CD4-positive, alpha-beta T cell treated with Interleukin-6 for 4 hours (primary cell): ENCODE results near the gene BAZ2B.

ENCODE experiments used
- DNase-seq: peaks from one replicate; pipeline ENCODE4 v3.0.0-alpha.2; 2020; ENCODE audit warnings: mixed read lengths

BAZ2B gene

DNA sequence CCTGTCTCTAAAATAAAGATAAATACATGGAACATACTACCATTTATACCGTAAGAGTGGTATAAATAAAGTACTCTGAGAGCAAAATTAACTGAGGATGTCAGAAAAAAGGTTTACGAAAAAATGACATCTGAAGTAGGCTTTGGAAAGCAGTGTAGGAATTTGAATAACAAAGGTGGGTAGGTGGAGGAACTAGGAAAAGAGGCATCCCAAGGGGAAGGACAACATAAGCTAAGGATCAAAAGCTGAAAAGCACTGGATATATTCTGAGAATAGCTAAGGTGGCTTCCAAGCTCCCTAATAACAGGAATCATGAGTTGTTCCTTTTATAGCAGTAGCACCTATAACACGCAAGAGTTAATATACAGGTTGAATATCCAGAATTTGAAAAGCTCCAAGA, 91.3 kb downstream of the BAZ2B start:
- DNase-seq, result no peak

DNA sequence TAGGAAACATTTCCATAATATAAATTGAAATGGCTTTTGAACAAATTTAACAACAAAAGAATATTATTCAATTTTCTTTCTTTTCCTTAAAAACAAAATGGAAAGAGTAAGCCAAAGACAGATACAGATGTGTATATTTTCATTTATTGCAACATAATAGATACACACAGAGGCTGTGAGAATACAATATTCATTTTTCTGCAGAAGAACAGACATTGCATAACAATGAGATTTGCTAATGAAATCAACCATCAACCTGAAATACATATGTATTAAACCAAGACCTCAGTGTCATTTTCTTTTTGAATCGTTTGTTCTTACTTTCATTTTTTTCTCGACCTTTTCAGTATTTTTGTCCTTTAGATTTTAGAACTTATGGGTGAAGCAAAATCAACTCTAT, 95.1 kb downstream of the BAZ2B start:
- no peak for DNase-seq

DNA sequence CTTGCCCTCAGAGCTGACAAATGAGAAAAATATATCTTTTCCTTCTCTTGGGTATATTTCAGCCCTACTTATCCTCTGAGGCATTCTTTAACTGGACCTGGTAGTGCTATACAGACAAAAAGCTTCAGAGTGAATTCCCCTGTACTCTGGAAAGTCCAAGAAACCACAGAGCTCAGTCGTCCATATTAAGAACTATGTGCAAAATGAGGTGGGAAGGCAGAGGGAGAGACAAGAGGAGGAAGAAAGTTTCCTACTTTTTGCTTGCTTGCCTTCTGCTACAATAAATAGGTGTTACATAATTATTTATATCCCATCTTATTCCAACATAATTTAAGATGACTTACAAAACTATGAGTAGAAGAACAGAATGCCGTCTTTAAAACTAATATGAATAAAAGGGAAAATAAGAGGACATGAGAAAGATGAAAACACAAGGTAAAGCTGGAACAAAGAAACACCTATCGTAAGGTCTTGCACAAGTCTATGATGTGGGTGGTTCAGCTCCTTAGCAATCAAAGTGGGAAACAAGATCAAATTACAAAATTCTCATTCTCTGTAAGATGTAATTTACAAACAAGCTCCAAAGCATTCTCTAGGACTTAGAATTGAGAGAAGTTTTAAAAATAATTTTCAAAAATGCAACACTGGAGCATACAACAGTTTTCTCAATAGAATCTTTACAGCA, 97.9 kb downstream of the BAZ2B start:
- DNase-seq, result no peak

DNA sequence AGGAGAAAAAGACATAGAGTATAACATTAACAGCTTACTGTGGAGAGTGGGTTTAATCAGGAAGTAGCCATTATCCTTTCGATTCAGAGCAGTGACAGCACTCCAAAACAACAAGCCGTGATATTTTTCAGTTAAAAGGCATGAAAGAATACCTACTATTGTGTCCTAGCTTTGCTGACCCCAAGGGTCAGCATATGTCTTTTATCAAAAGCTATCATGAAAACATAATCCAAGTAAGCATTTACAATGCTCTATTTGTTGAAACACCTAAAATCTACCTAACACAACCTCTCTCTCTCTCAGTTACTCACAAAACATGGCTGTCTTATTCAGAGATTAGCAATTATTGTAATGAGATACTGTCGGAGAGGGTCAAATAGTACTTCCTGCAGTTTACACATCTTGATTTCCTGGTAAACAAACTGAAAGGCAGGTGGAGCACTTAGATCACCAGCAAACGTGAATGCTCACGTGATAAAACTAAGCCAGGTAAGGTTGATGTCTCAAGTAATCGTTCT, 100.0 kb downstream of the BAZ2B start:
- DNase-seq, result peak; percentile 7

DNA sequence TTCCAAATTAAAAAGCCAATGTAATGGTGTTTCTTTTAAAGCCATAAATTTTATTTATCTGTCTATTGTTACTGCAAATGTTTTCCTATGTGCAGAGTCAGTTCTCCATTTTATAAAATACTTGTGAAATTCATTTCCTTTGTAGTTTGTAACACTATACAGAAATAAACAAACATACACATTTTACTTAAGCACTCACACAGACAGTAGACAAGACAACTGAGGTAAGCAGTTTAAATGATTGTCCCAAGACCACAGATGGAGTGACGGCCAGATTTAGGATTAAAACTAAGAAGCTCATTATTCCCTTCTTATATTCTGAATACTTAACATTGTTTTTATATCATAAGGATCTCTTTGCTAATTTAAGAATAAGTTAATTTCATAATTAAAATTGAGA, 100.9 kb downstream of the BAZ2B start:
- DNase-seq, result no peak

DNA sequence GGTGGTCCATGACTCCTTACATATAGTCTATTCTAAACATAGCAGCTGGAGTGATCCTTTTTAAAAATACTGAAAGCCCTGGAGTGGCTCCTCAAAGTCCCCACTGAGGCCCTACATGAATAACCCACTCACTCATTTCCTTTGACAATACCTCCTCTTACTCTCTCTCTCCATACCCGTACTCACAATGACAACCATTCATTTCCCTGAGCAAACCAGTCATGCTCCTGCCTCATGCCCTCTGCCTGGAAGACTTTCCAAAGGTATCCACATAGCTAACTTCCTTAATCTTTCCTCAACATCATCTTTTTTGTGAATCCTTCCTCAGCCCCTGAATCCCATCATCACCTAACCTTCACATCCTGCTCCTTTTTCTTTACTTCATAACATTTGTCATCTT, 102.6 kb downstream of the BAZ2B start:
- no peak for DNase-seq

DNA sequence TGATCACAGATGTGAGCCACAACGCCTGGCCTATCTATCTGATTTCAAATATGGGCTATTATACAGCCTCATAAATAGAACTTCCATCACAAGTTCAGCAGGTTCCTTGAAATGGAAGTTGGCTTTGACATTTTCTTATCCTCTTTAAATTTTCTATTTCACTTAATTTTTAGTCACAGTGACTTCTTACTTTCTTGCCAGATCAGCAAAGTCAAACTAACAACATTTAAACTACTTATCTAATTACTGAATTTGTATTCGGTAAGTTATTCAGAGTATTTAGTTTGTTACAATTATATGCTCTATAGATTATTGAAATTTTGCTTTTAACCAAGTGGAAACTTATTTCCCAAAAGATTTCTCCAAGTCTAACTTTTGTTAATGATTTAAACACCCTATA, 108.2 kb downstream of the BAZ2B start:
- no peak for DNase-seq

DNA sequence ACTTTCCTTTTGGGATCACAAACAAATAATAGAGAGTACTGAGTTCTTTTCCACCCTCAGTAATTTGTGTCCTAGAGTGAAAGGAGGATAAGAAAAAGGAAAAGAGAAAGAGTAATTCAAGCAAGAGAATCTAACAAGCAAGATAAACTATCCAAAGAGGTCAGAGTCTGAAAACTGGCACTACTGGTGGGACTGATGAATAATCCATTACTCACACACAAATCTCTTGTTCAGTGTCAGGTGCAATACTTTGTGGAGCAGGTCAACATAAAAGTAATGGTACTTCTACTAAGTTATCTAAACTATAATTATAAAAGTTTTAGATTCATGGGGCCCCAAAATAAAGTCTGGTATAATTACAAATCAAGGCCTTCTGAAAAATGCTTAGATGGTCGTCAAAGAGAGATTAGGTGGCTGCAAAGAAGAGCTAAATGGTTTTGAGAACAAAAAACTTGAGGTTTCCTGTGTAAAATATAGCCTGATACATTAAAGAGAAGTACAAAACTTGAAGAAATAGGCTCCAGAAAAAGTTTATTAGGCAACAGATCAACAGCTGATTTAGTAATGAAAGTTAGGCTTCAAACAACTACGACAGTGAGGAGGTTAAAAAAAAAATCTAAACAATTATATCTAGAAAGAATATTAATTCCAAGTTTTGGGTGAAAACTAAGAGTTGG, 109.4 kb downstream of the BAZ2B start:
- no peak for DNase-seq

DNA sequence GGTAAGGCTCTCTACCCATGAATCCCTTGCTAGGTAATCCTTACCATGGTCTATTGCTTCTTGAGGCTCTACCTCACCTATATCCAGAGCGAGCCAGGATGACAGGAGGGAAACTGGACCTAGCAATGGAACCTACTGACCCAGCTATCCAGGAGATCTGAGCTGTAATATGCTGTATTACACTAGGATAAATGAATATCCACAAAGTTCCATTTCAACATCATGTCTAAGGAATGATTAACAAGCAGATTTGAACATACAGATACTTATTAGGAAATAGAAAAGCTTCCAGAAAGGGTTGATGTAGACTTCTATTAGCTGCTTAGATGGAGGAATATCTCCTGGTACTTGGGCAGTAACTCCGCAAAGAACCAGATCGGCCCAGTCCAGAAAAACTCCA, 110.1 kb downstream of the BAZ2B start:
- DNase-seq, result no peak

DNA sequence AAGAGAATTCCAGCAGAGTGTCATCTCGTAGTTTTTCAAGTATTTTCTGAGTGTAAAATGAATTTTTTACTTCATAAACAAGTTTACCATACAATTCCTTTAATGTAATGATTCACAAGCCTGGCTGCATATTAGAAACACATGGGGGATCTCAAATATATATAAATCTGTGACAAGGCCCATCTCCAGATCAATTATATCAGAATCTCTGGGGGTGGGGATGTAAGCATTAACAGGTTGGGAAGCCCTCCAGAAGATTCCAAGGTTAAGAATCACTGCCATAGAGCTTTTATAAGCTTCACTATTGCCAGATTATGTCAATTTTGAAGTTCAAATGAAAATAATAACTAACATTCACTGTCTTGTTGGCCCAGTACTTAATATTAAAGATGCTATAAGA, 111.2 kb downstream of the BAZ2B start:
- DNase-seq, result no peak

DNA sequence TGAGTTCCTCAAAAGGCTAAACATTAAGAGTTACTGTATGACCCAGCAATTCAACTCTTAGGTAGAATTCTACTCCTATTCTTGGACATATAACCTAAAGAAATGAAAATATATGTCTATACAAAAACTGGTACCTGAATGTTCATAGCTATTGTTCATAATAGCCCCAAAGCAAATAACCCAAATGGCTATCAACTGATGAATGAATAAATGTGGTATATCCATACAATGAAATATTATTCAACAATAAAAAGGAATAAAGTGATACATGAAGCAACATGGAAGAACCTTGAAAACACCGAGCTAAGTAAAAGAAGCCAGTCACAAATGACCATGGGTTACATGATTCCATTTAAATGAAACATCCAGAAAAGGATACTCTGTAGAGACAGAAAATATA, 114.6 kb downstream of the BAZ2B start:
- no peak for DNase-seq

DNA sequence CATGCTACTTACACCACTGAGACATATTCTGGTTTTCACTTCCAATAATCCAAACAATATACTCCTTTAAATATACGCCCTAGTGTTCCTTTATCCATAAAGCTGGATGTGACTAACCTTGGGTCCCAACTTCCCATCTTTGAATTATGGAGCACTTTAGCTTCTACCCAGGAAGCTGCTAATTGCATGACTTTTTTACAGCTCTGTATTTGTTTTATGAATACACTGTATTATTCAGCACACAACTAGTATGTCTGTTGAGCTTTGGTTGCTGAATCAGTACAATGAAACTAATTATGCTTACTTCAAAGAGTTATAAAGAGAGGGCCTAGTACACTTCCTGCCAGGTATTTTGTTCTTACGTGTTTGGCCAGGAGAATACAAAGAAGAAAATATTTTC, 118.5 kb downstream of the BAZ2B start:
- DNase-seq, result no peak

DNA sequence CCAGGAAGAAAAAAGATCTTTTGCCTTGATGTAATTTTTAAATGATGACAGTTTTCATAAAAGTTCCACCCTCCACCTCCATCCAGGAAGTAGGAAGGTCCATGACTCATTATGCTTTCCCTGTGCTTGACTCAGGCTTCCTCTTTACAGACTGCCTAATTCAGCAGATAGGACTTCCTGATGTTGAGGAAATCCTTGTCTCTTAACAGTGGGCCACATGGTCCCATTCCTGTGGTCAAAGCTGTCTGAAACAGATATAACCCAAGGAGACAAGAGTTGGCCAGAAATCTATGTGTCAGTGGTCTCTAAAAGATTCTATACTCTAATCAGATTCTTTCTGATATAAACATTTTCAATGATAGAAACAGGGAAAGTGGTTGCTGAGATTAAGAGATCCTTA, 119.1 kb downstream of the BAZ2B start:
- DNase-seq, result no peak

DNA sequence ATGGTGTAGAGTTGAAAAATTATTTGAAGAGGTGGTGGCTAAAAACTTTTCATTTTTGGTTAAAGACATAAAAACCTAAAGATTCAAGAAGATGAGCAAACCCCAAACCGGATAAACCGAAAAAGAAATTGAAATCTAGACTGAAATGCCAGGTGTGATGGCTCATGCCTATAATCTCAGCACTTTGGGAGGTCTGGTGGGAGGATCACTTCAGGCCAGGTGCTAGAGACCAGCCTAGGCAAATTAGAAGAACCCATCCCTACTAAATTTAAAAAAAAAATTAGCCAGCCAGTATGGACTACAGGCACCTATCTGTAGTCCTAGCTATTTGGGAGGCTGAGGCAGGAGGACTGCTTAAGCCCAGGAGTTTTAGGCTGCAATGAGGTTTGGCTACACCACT, 126.9 kb downstream of the BAZ2B start:
- DNase-seq, result no peak

DNA sequence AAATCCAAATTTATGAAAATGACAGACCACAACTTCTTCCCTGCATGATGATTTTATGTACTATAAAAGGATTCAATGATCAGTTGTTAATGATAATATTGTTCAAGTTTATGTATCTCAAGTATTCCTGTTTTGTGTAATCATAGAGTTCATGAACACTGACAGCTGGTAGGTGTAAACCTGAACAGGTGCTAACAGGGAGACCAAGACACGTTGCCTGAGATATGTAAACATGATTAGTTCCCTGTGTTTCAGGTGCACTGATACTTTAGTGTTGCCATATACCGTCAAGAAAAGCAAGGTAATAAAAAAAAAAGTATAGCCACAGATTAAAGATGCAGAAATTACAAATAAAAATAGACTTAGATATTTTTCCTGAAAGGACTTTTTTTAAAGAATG, 131.8 kb downstream of the BAZ2B start:
- no peak for DNase-seq

DNA sequence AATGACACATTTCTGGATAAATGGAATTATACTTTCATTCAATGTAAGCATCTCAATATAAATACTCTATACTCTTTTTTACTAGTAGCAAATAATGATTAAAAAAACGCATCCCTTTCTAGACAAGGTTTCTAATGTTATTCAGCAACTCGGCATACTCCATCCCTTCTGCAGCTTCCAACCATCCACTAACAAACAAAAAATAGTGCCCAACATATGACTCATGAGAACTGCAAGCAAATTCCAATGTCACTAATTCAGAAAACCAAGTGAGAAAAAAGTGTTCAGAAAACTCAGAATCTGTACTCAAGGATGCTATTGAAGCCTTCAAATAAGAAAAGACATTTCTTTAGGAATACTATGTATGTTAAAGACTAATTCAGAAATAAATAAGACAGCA, 140.0 kb downstream of the BAZ2B start:
- DNase-seq, result no peak

DNA sequence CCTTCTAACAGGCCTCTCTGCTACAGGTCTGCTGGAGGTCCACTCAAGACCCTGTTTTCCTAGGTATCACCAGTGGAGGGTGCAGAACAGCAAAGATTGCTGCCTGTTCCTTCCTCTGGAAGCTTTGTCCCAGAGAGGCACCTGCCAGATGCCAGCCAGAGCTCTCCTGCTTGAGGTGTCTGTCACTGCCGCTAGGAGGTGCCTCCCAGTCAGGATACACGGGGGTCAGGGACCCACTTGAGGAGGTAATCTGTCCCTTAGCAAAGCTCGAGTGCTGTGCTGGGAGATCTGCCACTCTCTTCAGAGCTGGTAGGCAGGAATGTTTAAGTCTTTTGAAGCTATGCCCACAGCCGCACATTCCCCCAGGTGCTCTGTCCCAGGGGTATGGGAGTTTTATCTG, 140.6 kb downstream of the BAZ2B start:
- no peak for DNase-seq

DNA sequence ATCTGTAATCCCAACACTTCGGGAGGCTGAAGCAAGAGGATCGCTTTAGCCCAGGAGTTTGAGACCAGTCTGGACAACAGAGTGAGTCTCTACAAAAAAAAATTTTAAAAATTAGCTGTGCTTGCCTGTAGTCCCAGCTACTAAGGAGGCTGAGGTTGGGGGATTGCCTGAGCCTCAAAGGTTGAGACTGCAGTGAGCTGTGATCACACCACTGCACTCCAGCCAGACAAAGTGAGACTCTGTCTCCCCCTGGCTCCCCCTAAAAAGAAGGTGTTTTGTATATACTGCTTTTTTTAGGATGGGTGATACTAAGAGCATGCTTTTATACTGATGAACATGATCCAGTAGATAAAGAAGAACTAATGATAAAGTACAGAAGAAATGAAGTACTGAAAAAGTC, 145.0 kb downstream of the BAZ2B start:
- DNase-seq, result no peak

DNA sequence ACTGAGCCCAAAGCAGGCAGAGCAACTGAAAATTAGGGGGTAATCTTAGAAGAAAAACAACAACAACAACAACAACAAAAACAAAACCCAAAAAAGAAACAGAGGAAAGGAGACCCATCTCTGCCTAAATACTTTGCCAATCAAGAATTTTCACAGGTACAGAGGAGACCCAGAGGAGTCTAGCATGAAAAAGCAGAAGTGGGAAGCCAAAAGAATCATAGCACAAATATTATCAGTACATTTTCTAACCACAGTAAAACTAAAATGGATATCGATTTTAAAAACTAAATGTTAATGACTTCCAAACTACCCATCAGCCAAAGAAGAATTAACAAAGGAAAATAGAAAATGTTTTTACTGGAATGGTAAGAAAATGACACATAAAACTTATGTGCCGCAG, 148.1 kb downstream of the BAZ2B start:
- DNase-seq, result no peak

DNA sequence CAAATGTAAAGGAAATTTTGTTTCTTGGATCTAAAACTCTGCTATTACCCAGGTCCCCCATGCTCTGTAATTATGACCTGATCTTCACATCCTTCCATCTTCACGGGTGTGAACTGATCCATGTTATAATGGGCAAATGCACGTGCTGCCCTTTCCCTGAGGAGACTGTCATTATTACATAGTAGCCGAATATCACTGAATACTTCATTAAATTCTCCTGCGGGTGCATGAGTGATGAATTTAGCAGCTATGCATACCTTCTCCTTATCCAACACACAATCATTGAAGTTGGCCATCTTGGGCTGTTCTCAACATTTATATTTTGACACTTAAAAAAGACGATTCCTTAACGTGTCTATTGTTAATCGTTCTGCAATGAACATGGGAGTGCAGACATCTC, 153.4 kb downstream of the BAZ2B start:
- DNase-seq, result no peak

DNA sequence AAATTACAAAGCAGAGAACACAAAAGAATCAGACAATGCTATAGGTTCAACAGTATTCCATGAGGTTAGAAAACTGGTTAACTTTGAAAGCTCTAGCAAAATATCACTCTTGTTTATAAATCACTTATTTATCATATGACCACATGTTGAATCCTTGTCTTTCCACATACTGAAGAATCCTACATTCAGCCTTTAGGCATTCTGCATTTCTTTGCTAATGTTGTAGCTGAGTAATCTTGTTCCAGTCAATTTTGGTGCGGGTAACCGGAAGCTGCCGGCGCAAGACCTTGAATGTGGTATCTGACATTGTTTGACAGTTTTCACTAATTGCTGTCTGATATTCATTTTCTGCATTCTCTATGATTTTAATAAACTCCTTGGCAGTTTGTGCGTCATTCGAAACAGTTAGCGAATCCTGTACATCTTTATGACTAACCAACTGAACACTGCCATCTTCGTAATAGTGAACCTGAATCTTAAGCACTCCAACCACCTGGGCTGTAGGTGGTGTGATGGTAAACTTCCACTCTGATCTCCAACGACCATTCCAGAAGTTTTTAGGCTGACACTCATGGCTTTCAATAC, 154.1 kb downstream of the BAZ2B start:
- no peak for DNase-seq

DNA sequence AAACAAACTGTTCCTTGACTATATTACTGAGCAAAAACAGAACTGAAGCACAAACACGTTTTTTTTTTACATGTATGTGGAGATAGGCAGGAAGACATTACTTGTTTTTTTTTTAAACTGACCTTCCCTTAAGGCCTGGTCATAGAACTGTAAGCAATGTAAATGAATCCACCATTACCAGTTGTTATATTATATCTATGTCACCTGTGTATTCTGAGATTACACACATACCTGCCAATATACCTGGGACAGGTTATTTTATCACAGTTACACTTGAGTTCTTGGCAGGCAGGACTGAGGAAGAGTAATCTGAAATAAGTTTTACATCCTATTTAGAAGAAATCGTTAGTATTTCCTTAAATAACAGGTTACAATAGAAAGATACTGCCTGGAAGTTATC, 155.3 kb downstream of the BAZ2B start:
- no peak for DNase-seq

DNA sequence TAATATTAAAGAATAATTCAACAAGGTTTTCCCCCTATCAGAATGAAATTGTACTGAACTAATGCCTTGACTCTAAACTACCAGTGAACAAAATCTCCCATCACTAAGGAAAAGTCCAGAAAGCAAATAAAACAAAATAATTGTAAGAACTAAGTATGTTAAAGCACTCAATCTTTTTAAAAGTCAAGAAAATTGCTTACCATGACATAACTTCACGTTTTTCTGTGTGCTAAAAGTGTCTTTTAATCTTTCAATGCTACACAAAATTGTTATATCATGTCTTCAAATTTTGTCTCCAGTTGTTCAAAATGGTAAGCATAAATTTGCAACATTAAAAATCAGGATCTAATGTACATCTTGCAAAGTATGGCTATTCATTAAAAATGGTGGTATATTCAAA, 156.1 kb downstream of the BAZ2B start:
- no peak for DNase-seq

DNA sequence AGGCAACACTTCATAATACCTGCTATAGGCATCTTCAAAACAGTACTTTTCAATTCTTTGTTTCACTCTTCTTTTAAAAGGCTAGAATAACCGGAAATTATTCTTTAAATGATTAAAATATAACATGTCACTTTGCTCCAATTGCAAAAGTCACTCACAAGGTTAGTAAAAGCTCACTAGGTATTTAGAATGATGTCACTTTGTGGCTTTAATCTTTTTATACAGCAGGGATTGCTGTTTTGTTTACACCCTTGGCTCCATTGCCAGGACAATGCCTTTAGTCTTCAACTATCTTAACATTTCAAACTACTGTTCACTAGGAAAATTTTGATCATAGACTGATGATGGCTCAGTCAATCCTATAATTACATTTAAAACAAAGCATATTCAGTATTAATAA, 157.1 kb downstream of the BAZ2B start:
- no peak for DNase-seq

DNA sequence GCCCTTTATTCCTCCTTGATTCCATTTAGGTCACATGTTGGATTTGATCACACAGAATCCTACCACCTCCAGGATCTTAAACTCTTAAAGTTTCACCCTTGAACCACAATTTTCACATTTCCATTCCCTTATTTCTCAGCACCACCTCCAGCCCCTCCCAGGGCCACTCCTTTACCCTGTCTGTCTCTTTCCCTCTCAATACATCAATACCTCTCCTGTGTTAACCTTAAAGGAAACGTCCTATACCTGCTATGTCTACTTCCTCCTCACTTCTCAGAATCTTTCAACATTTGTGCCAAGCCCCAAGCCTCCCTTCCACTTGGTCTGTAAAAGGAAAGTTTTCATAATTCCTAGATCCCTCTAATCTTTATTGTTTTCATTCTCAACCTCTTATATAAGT, 158.8 kb downstream of the BAZ2B start:
- DNase-seq, result no peak
